HEK293 (cell line): ENCODE measurements around the gene AKR7A3.
"Not testable (repeated sequence)": the region's sequence is repeated elsewhere in the genome, so short reads cannot be mapped to it uniquely, and the experiment has no call there.

ENCODE experiments used
- CTCF ChIA-PET: fragments of 350-600 bp; formaldehyde crosslinking; extraction: SDS; loops from one replicate; lab custom pipeline; 2021; ENCODE audit warnings: antibody characterized with exemption; lab: Yijun Ruan, JAX
- POLR2A ChIA-PET: fragments of 300-600 bp; formaldehyde crosslinking; extraction: SDS; loops from one replicate; lab custom pipeline; 2020; ENCODE audit warnings: antibody characterized with exemption, inconsistent platforms; lab: Yijun Ruan, JAX
- H3K27ac ChIP-seq: fragments of 200-500 bp; sonication (Bioruptor generic); 2 replicates; pipeline ENCODE4 v1.5.1; 2014; ENCODE audit warnings: low read depth, low read length, control low read depth, inconsistent platforms; ENCODE audit errors: extremely low read depth
- H3K36me3 ChIP-seq, 2 experiments: fragments of 200-500 bp in 1 of 2; sonication (Bioruptor generic) in 1 of 2; 1 replicate in 1 of 2; 2 replicates in 1 of 2; pipeline ENCODE4 v1.5.1; 2014 to 2017; ENCODE audit warnings: inconsistent platforms in 2 of 2, low read length in 2 of 2; ENCODE audit not compliant: control insufficient read depth in 2 of 2, insufficient read depth in 1 of 2
- H3K4me1 ChIP-seq: fragments of 200-500 bp; sonication (Bioruptor generic); 2 replicates; pipeline ENCODE4 v1.5.1; 2014; ENCODE audit warnings: mild to moderate bottlenecking, low read length, inconsistent platforms; ENCODE audit not compliant: control insufficient read depth, insufficient read depth
- H3K4me3 ChIP-seq: 2 replicates; pipeline ENCODE4 v1.5.1; 2011; ENCODE audit warnings: low read depth, mild to moderate bottlenecking, control low read depth, low read length, moderate library complexity
- H3K9me3 ChIP-seq: fragments of 200-500 bp; sonication (Bioruptor generic); 2 replicates; pipeline ENCODE4 v1.5.1; 2014; ENCODE audit warnings: low read depth, low read length, inconsistent platforms; ENCODE audit not compliant: control insufficient read depth, insufficient read depth
- HOXA7 ChIP-seq: sonication (generic); formaldehyde crosslinking; IDR thresholded peaks from 2 replicates; pipeline ENCODE4 v1.8.1; 2022; ENCODE audit warnings: missing genetic modification reagents, borderline replicate concordance
- INSM2 ChIP-seq: fragments of 450-650 bp; formaldehyde crosslinking; IDR thresholded peaks from 2 replicates; pipeline ENCODE4 v1.5.1; 2016; ENCODE audit warnings: missing biosample characterization, missing genetic modification characterization
- OVOL3 ChIP-seq: fragments of 450-650 bp; formaldehyde crosslinking; IDR thresholded peaks from 2 replicates; pipeline ENCODE4 v1.5.1; 2016; ENCODE audit warnings: missing biosample characterization, missing genetic modification characterization
- RBAK ChIP-seq: fragments of 450-650 bp; formaldehyde crosslinking; IDR thresholded peaks from 2 replicates; pipeline ENCODE4 v1.5.1; 2016; ENCODE audit warnings: missing biosample characterization, missing genetic modification characterization
- REPIN1 ChIP-seq: fragments of 450-650 bp; formaldehyde crosslinking; IDR thresholded peaks from 2 replicates; pipeline ENCODE4 v1.5.1; 2017; ENCODE audit warnings: missing biosample characterization, missing genetic modification characterization, low read depth
- SETDB1 ChIP-seq: IDR thresholded peaks from one replicate; pipeline ENCODE4 v1.6.1; 2017; ENCODE audit warnings: mild to moderate bottlenecking, low read length, moderate library complexity, mixed read lengths; ENCODE audit not compliant: insufficient read length
- SP2 ChIP-seq: fragments of 450-650 bp; formaldehyde crosslinking; IDR thresholded peaks from 2 replicates; pipeline ENCODE4 v1.5.1; 2016; ENCODE audit warnings: missing biosample characterization, missing genetic modification characterization
- ZBTB1 ChIP-seq: fragments of 450-650 bp; formaldehyde crosslinking; IDR thresholded peaks from 2 replicates; pipeline ENCODE4 v1.5.1; 2016; ENCODE audit warnings: missing biosample characterization, missing genetic modification characterization
- ZNF132 ChIP-seq: fragments of 450-650 bp; formaldehyde crosslinking; IDR thresholded peaks from 2 replicates; pipeline ENCODE4 v1.5.1; 2017; ENCODE audit warnings: missing biosample characterization, missing genetic modification characterization, borderline replicate concordance
- ZNF157 ChIP-seq: fragments of 450-650 bp; formaldehyde crosslinking; IDR thresholded peaks from 2 replicates; pipeline ENCODE4 v1.5.1; 2016; ENCODE audit warnings: missing biosample characterization, missing genetic modification characterization
- ZNF202 ChIP-seq: fragments of 450-650 bp; formaldehyde crosslinking; IDR thresholded peaks from 2 replicates; pipeline ENCODE4 v1.5.1; 2016; ENCODE audit warnings: missing biosample characterization, missing genetic modification characterization, borderline replicate concordance
- ZNF211 ChIP-seq: fragments of 450-650 bp; formaldehyde crosslinking; IDR thresholded peaks from 2 replicates; pipeline ENCODE4 v1.5.1; 2016; ENCODE audit warnings: low read depth, missing biosample characterization, missing genetic modification characterization
- ZNF214 ChIP-seq: fragments of 450-650 bp; formaldehyde crosslinking; IDR thresholded peaks from 2 replicates; pipeline ENCODE4 v1.5.1; 2017; ENCODE audit warnings: missing biosample characterization, mild to moderate bottlenecking, missing genetic modification characterization, borderline replicate concordance
- ZNF239 ChIP-seq: fragments of 450-650 bp; formaldehyde crosslinking; IDR thresholded peaks from 2 replicates; pipeline ENCODE4 v1.5.1; 2016; ENCODE audit warnings: missing biosample characterization, missing genetic modification characterization
- ZNF394 ChIP-seq: fragments of 450-650 bp; formaldehyde crosslinking; IDR thresholded peaks from 2 replicates; pipeline ENCODE4 v1.5.1; 2016; ENCODE audit warnings: missing biosample characterization, missing genetic modification characterization, mild to moderate bottlenecking, moderate library complexity, borderline replicate concordance
- ZNF398 ChIP-seq: fragments of 450-650 bp; formaldehyde crosslinking; IDR thresholded peaks from 2 replicates; pipeline ENCODE4 v1.5.1; 2017; ENCODE audit warnings: missing biosample characterization, missing genetic modification characterization
- ZNF473 ChIP-seq: fragments of 450-650 bp; formaldehyde crosslinking; IDR thresholded peaks from 2 replicates; pipeline ENCODE4 v1.5.1; 2017; ENCODE audit warnings: missing biosample characterization, missing genetic modification characterization
- ZNF544 ChIP-seq: fragments of 450-650 bp; formaldehyde crosslinking; IDR thresholded peaks from 2 replicates; pipeline ENCODE4 v1.5.0; 2017; ENCODE audit warnings: missing biosample characterization, missing genetic modification characterization
- ZNF549 ChIP-seq: fragments of 450-650 bp; IDR thresholded peaks from 2 replicates; pipeline ENCODE4 v1.5.1; 2018; ENCODE audit warnings: missing biosample characterization, missing genetic modification characterization, mild to moderate bottlenecking, inconsistent platforms, moderate library complexity
- ZNF624 ChIP-seq: fragments of 450-650 bp; formaldehyde crosslinking; IDR thresholded peaks from 2 replicates; pipeline ENCODE4 v1.5.1; 2017; ENCODE audit warnings: missing biosample characterization, missing genetic modification characterization
- ZNF658 ChIP-seq: fragments of 450-650 bp; formaldehyde crosslinking; IDR thresholded peaks from 2 replicates; pipeline ENCODE4; 2016; ENCODE audit warnings: missing biosample characterization, missing genetic modification characterization
- ZNF707 ChIP-seq: fragments of 450-650 bp; formaldehyde crosslinking; IDR thresholded peaks from 2 replicates; pipeline ENCODE4 v1.5.1; 2016; ENCODE audit warnings: missing biosample characterization, missing genetic modification characterization
- ZNF776 ChIP-seq: fragments of 450-650 bp; formaldehyde crosslinking; IDR thresholded peaks from 2 replicates; pipeline ENCODE4 v1.5.0; 2017; ENCODE audit warnings: missing biosample characterization, missing genetic modification characterization, borderline replicate concordance
- ZNF777 ChIP-seq: fragments of 450-650 bp; formaldehyde crosslinking; IDR thresholded peaks from 2 replicates; pipeline ENCODE4 v1.5.1; 2017; ENCODE audit warnings: missing biosample characterization, missing genetic modification characterization, borderline replicate concordance
- ZNF843 ChIP-seq: fragments of 450-650 bp; formaldehyde crosslinking; IDR thresholded peaks from 2 replicates; pipeline ENCODE4 v1.5.1; 2016; ENCODE audit warnings: missing biosample characterization, missing genetic modification characterization

Gene AKR7A3

GRCh38 chr1:19257178-19257914 is 31.2 kb downstream of the AKR7A3 start:
- H3K4me3 ChIP-seq, result no peak overlapping the region
- H3K4me1 ChIP-seq, result no peaks in the 10 kb centered on the region
- H3K9me3 ChIP-seq, result no peaks in the 10 kb centered on the region
- ChIA-PET POLR2A (no interaction called here), CTCF (interaction anchor here (0.6 to 1.0 kb wide), 3 partner anchors 16 to 153 kb away, joined by 3 to 4 read pairs (median 3); no protein-coding TSS in a partner anchor)
- TF ChIP-seq HOXA7 (CRISPR knock-in tag) (no peak), SP2 (tag by site-specific recombination) (no peak), ZNF624 (no peak), OVOL3 (no peak), ZNF549 (tag by site-specific recombination) (no peak), ZNF777 (tag by site-specific recombination) (no peak), ZNF211 (tag by site-specific recombination) (no peak)
- TF ChIP-seq, all 188 proteins: peak for 0
- peaks cover 6 to 84% of the 10 kb centered on the region in 2 experiments; a peak in 2 of 3 replicates for H3K36me3 ChIP-seq
- no peak overlapping the region for H3K27ac ChIP-seq

GRCh38 chr1:19256301-19256700 is 32.3 kb downstream of the AKR7A3 start:
- CTCF ChIA-PET, result interaction anchor here (0.6 to 1.0 kb wide), 3 partner anchors 46 to 185 kb away, joined by 3 read pairs; no protein-coding TSS in a partner anchor
- H3K9me3 ChIP-seq, H3K4me1 ChIP-seq, H3K4me3 ChIP-seq, H3K27ac ChIP-seq, POLR2A ChIA-PET: not testable (repeated sequence)
- H3K36me3 ChIP-seq, result peaks cover 6 to 80% of the 10 kb centered on the region in 2 experiments; a peak in 2 of 3 replicates

GRCh38 chr1:19255288-19255687 is 33.3 kb downstream of the AKR7A3 start:
- ChIA-PET POLR2A (interaction anchor here (1.0 kb wide), 1 partner anchor 38 kb away, joined by 3 read pairs; no protein-coding TSS in a partner anchor), CTCF (no interaction called here)
- TF ChIP-seq ZNF398, result no peak
- TF ChIP-seq ZNF544 (tag by site-specific recombination), result no peak
- TF ChIP-seq ZNF776, result no peak
- no peak for TF ChIP-seq ZNF658
- TF ChIP-seq ZNF132, result no peak
- no peak for TF ChIP-seq ZNF473
- no peak for TF ChIP-seq ZNF707 (tag by site-specific recombination)
- TF ChIP-seq ZNF202 (tag by site-specific recombination), result no peak
- no peak for TF ChIP-seq SP2 (tag by site-specific recombination)
- no peak for TF ChIP-seq ZNF239 (tag by site-specific recombination)
- TF ChIP-seq RBAK, result no peak
- no peak for TF ChIP-seq ZNF214 (tag by site-specific recombination)
- no peak for TF ChIP-seq ZBTB1 (tag by site-specific recombination)
- TF ChIP-seq ZNF777 (tag by site-specific recombination), result no peak
- no peak for TF ChIP-seq ZNF394 (tag by site-specific recombination)
- TF ChIP-seq ZNF843 (tag by site-specific recombination), result no peak
- no peak for TF ChIP-seq SETDB1
- no peak for TF ChIP-seq ZNF157
- no peak for TF ChIP-seq REPIN1 (tag by site-specific recombination)
- TF ChIP-seq INSM2, result no peak
- no peaks in the 10 kb centered on the region for H3K4me1 ChIP-seq
- H3K9me3 ChIP-seq, result no peaks in the 10 kb centered on the region
- H3K27ac ChIP-seq, result no peak overlapping the region
- H3K4me3 ChIP-seq, result no peak overlapping the region
- H3K36me3 ChIP-seq, result peaks cover 6 to 72% of the 10 kb centered on the region in 2 experiments; a peak in 2 of 3 replicates
